ENCODE results near the gene SRM.
"Not testable (repeated sequence)": the region's sequence is repeated elsewhere in the genome, so short reads cannot be mapped to it uniquely, and the experiment has no call there.

The SRM gene

GRCh38 chr1:11064942-11065341 is 5.1 kb upstream of the SRM start:
- no peak for DNase-seq (ENCODE audit: low read depth in 2 of 2)

- DNase-seq (ENCODE audit: low read depth in 2 of 2), result not testable (repeated sequence)
These were observed 4.2 kb upstream of the SRM start for GRCh38 chr1:11063937-11064537.

- no peak for DNase-seq (ENCODE audit: low read depth in 2 of 2)
These were observed 3.2 kb upstream of the SRM start for GRCh38 chr1:11062965-11063401.

- DNase-seq (ENCODE audit: low read depth in 2 of 2), result no peak
These were observed 2.0 kb upstream of the SRM start for GRCh38 chr1:11061652-11062365.

GRCh38 chr1:11059155-11059967 is 457 bp downstream of the SRM start:
- DNase-seq (ENCODE audit: low read depth in 2 of 2), result no peak

GRCh38 chr1:11058595-11059154 is 1.1 kb downstream of the SRM start:
- no peak for DNase-seq (ENCODE audit: low read depth in 2 of 2)

- DNase-seq (ENCODE audit: low read depth in 2 of 2), result no peak
These were observed 1.8 kb downstream of the SRM start for GRCh38 chr1:11058026-11058425.

GRCh38 chr1:11057477-11057876 is 2.3 kb downstream of the SRM start:
- no peak for DNase-seq (ENCODE audit: low read depth in 2 of 2)

GRCh38 chr1:11056504-11056903 is 3.3 kb downstream of the SRM start:
- DNase-seq (ENCODE audit: low read depth in 2 of 2), result no peak

GRCh38 chr1:11055676-11056075 is 4.1 kb downstream of the SRM start:
- no peak for DNase-seq (ENCODE audit: low read depth in 2 of 2)

GRCh38 chr1:11054666-11055065 is 5.2 kb downstream of the SRM start:
- no peak for DNase-seq (ENCODE audit: low read depth in 2 of 2)

GRCh38 chr1:11054181-11054580 is 5.6 kb downstream of the SRM start:
- no peak for DNase-seq (ENCODE audit: low read depth in 2 of 2)

GRCh38 chr1:11053758-11054137 is 6.1 kb downstream of the SRM start:
- DNase-seq (ENCODE audit: low read depth in 2 of 2), result no peak

GRCh38 chr1:11052839-11053757 is 6.7 kb downstream of the SRM start:
- no peak for DNase-seq (ENCODE audit: low read depth in 2 of 2)

GRCh38 chr1:11051781-11052511 is 7.9 kb downstream of the SRM start:
- no peak for DNase-seq (ENCODE audit: low read depth in 2 of 2)

GRCh38 chr1:11051121-11051520 is 8.7 kb downstream of the SRM start:
- DNase-seq (ENCODE audit: low read depth in 2 of 2), result not testable (repeated sequence)

- no peak for DNase-seq (ENCODE audit: low read depth in 2 of 2)
These were observed 13.0 kb downstream of the SRM start, which contains the start of gene MASP2 for GRCh38 chr1:11046625-11047365. Gene MASP2 (minus strand): TSS chr1:11047239. CDS start chr1:11047207, 32 bp downstream.

GRCh38 chr1:11046270-11046566 is 13.6 kb downstream of the SRM start:
- DNase-seq (ENCODE audit: low read depth in 2 of 2), result no peak

GRCh38 chr1:11045428-11046269 is 14.2 kb downstream of the SRM start:
- no peak for DNase-seq (ENCODE audit: low read depth in 2 of 2)

All from activated CD4-positive, alpha-beta T cell treated with anti-CD3 and anti-CD28 coated beads for 24 hours (primary cell).